ENCODE data around the gene PTPRR.

- TF ChIP-seq CTCF (IDR thresholded peaks at IDR 0.05) (no peak), POLR2A (IDR thresholded peaks at IDR 0.05) (no peak)
These were observed 248.8 kb downstream of the PTPRR start for GRCh38 chr12:70671698-70672097.

Measured in heart left ventricle (tissue), 13 donors.